IMR-90 (cell line): ENCODE data around the gene CD79A. TPM values are rescaled to one million over a fixed set of nuclear protein-coding genes. Genes with fewer than 3 reads are reported as not detected.

ENCODE experiments used
- ATAC-seq: fragments of 200-7000 bp; cut with Tn5 transposase; 2 replicates; pipeline ENCODE4 v1.9.1; 2020; ENCODE audit warnings: low read depth, mild to moderate bottlenecking, moderate library complexity
- BruUV-seq: library from RNA; stranded (reverse); fragments of 400-500 nt; replicated peaks from 2 replicates; lab custom pipeline; 2021; lab: Mats Ljungman, UMichigan
- CTCF ChIA-PET: fragments of 300-600 bp; formaldehyde crosslinking; extraction: SDS; loops from one replicate; lab custom pipeline; 2021; ENCODE audit warnings: antibody characterized with exemption; lab: Yijun Ruan, JAX
- POLR2A ChIA-PET: fragments of 300-600 bp; sonication (Branson Sonifier 250); formaldehyde crosslinking; loops from one replicate; lab custom pipeline; 2022; ENCODE audit warnings: antibody characterized with exemption; ENCODE audit not compliant: unreplicated experiment; lab: Charles Lee
- DNase-seq: peaks from one replicate; pipeline ENCODE4 v3.0.0; 2013
- H2AFZ ChIP-seq: replicated peaks from 2 replicates; pipeline ENCODE3; 2013; ENCODE audit warnings: low read length, mild to moderate bottlenecking; ENCODE audit not compliant: poor library complexity
- H2AK5ac ChIP-seq: 2 replicates; pipeline ENCODE4 v1.6.1; 2013; ENCODE audit warnings: low read depth, low read length, inconsistent platforms
- H2AK9ac ChIP-seq: replicated peaks from 2 replicates; pipeline ENCODE3; 2013; ENCODE audit warnings: mild to moderate bottlenecking, low read depth, low read length, moderate library complexity; ENCODE audit not compliant: poor library complexity
- H2BK120ac ChIP-seq: 2 replicates; pipeline ENCODE4 v1.6.1; 2013; ENCODE audit warnings: low read depth, low read length, inconsistent platforms
- H2BK15ac ChIP-seq: 3 replicates; pipeline ENCODE4 v1.6.1; 2013; ENCODE audit warnings: low read depth, low read length, inconsistent platforms
- H2BK20ac ChIP-seq: 2 replicates; pipeline ENCODE4 v1.6.1; 2013; ENCODE audit warnings: low read depth, mild to moderate bottlenecking, inconsistent platforms, low read length, moderate library complexity
- H2BK5ac ChIP-seq: 2 replicates; pipeline ENCODE4 v1.6.1; 2013; ENCODE audit warnings: mild to moderate bottlenecking, low read depth, low read length, inconsistent platforms; ENCODE audit not compliant: poor library complexity, severe bottlenecking
- H3K14ac ChIP-seq: replicated peaks from 2 replicates; pipeline ENCODE4 v1.6.1; 2013; ENCODE audit warnings: low read depth, low read length, inconsistent platforms
- H3K18ac ChIP-seq: 2 replicates; pipeline ENCODE4 v1.6.1; 2013; ENCODE audit warnings: low read depth, low read length, control low read depth
- H3K23ac ChIP-seq: 2 replicates; pipeline ENCODE4 v1.6.1; 2013; ENCODE audit warnings: low read depth, low read length, inconsistent platforms
- H3K27ac ChIP-seq: 2 replicates; pipeline ENCODE4 v1.5.1; 2013; ENCODE audit warnings: mild to moderate bottlenecking, control low read depth, low read length; ENCODE audit not compliant: insufficient read depth
- H3K27me3 ChIP-seq: 2 replicates; pipeline ENCODE4 v1.6.1; 2013; ENCODE audit warnings: low read length; ENCODE audit not compliant: control insufficient read depth, insufficient read depth
- H3K36me3 ChIP-seq: 2 replicates; pipeline ENCODE4 v1.6.1; 2013; ENCODE audit warnings: low read length, mixed read lengths; ENCODE audit not compliant: control insufficient read depth, insufficient read depth
- H3K4ac ChIP-seq: 2 replicates; pipeline ENCODE4 v1.6.1; 2013; ENCODE audit warnings: low read depth, low read length, inconsistent platforms
- H3K4me1 ChIP-seq: 2 replicates; pipeline ENCODE4 v1.6.1; 2013; ENCODE audit warnings: low read length, mixed read lengths; ENCODE audit not compliant: control insufficient read depth, insufficient read depth
- H3K4me2 ChIP-seq: 2 replicates; pipeline ENCODE4 v1.6.1; 2013; ENCODE audit warnings: low read depth, mild to moderate bottlenecking, control low read depth, low read length, moderate library complexity
- H3K4me3 ChIP-seq: 2 replicates; pipeline ENCODE4 v1.5.1; 2013; ENCODE audit warnings: low read depth, mild to moderate bottlenecking, control low read depth, low read length, moderate library complexity; ENCODE audit not compliant: insufficient read depth
- H3K56ac ChIP-seq: 2 replicates; pipeline ENCODE4 v1.6.1; 2013; ENCODE audit warnings: low read length, inconsistent platforms; ENCODE audit not compliant: insufficient read depth; ENCODE audit errors: extremely low read depth
- H3K79me1 ChIP-seq, 2 experiments: 2 replicates each; pipeline ENCODE4 v1.6.1; 2013; ENCODE audit warnings: low read length in 2 of 2, inconsistent platforms in 1 of 2, low read depth in 1 of 2
- H3K9ac ChIP-seq: 2 replicates; pipeline ENCODE4 v1.6.1; 2013; ENCODE audit warnings: low read depth, low read length, control low read depth
- H3K9me1 ChIP-seq: 2 replicates; pipeline ENCODE4 v1.6.1; 2013; ENCODE audit warnings: low read length, inconsistent platforms; ENCODE audit not compliant: insufficient read depth
- H3K9me3 ChIP-seq: 2 replicates; pipeline ENCODE4 v1.6.1; 2013; ENCODE audit warnings: low read length; ENCODE audit not compliant: control insufficient read depth, insufficient read depth
- H4K20me1 ChIP-seq: 2 replicates; pipeline ENCODE4 v1.6.1; 2013; ENCODE audit warnings: low read length, inconsistent platforms; ENCODE audit not compliant: insufficient read depth
- H4K5ac ChIP-seq: 2 replicates; pipeline ENCODE4 v1.6.1; 2013; ENCODE audit warnings: mild to moderate bottlenecking, low read depth, low read length, control low read depth
- H4K8ac ChIP-seq, 2 experiments: 2 replicates each; pipeline ENCODE4 v1.6.1; 2013; ENCODE audit warnings: low read depth in 2 of 2, low read length in 2 of 2, control low read depth in 1 of 2, inconsistent platforms in 1 of 2
- H4K91ac ChIP-seq: 2 replicates; pipeline ENCODE4 v1.6.1; 2013; ENCODE audit warnings: low read depth, low read length, inconsistent platforms; ENCODE audit not compliant: insufficient read depth
- BHLHE40 ChIP-seq: fragments of 150-350 bp; IDR thresholded peaks from 2 replicates; pipeline ENCODE4 v1.6.1; 2016; ENCODE audit warnings: mild to moderate bottlenecking, low read depth, low read length
- CEBPB ChIP-seq: IDR thresholded peaks from 2 replicates; pipeline ENCODE4 v1.6.1; 2012; ENCODE audit warnings: low read depth, low read length, improper control_type of control experiment
- RAD21 ChIP-seq: IDR thresholded peaks from 2 replicates; pipeline ENCODE4 v1.6.1; 2012; ENCODE audit warnings: low read length, improper control_type of control experiment
- RFX5 ChIP-seq: IDR thresholded peaks from 2 replicates; pipeline ENCODE4 v1.8.0; 2012; ENCODE audit warnings: low read depth, mild to moderate bottlenecking, low read length, moderate library complexity
- WGBS, 2 experiments: methylation state at CpG; one replicate each; pipeline versions ENCODE4 v1.1.5 to v1.1.7; 2013; ENCODE audit warnings: missing lambda C conversion rate in 2 of 2; ENCODE audit not compliant: insufficient read length in 1 of 2; ENCODE audit errors: extremely low coverage in 2 of 2; 5-methylcytosine and 5-hydroxymethylcytosine counted together
- dilution Hi-C: fragments of 300-500 bp; cut with HindIII; formaldehyde crosslinking; loops from one replicate; pipeline ENCODE4 v1.14.3; 2018; ENCODE audit warnings: low sequenced_read_pairs; ENCODE audit not compliant: unreplicated experiment
- in situ Hi-C: fragments of 300-500 bp; cut with MboI; formaldehyde crosslinking; loops from 3 replicates; pipeline ENCODE4 v1.14.3; 2019; ENCODE audit warnings: low sequenced_read_pairs, inconsistent platforms, mixed read lengths
- intact Hi-C: fragments of 100-400 bp; cut with micrococcal nuclease; formaldehyde crosslinking; loops from 2 replicates; pipeline ENCODE4 v1.10.0; 2022
- polyA plus RNA-seq, 3 experiments: library from polyadenylated mRNA; depleted of rRNA; stranded (reverse); fragments of >200 nt; gene quantifications; 2 replicates each; pipeline ENCODE4 v1.2.3, GENCODE V29; 2012; ENCODE audit warnings: low replicate concordance in 1 of 3
- total RNA-seq: library from RNA; depleted of rRNA; stranded (reverse); fragments of >200 nt; gene quantifications from 2 replicates; pipeline ENCODE4 v1.2.3, GENCODE V29; 2012

CD79A gene
- total and polyA plus RNA-seq, 2 of the 4 experiments (the other 2 are of a cell fraction) = 0.19 TPM; not detected in 1

DNA sequence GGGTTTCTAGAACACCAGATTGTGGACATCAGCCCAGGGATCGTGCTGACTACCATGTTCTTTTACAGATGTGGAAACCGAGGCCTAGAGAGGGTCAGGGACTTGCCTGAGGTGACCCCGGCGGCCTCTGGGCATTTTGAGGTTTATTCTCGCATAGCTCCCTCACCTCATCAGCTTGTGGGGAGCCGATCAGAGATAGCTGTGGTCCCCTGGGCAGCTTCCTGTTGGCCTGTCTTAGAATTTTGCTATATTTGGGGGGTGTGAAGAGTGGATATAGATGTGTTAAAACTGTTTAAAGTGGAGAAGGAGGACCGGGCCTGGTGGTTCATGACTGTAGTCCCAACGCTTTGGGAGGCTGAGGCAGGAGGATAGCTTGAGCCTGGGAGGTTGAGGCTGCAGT is 12.8 kb downstream of the CD79A start:
- Histone ChIP-seq H3K27ac (no peak overlapping the region), H2AK5ac (no peak overlapping the region), H3K9me1 (peaks cover 11% of the 10 kb centered on the region), H2AFZ (no peak overlapping the region), H2BK20ac (no peak overlapping the region), H4K5ac (no peak overlapping the region), H3K14ac (no peak overlapping the region), H4K91ac (no peak overlapping the region), H3K4me2 (no peak overlapping the region), H3K4me3 (no peak overlapping the region), H3K79me1 (peaks cover 28 to 57% of the 10 kb centered on the region in 2 experiments), H3K23ac (no peak overlapping the region), H2BK120ac (no peak overlapping the region), H2AK9ac (no peak overlapping the region), H3K9me3 (no peaks in the 10 kb centered on the region), H2BK5ac (no peak overlapping the region), H3K36me3 (peaks cover 42% of the 10 kb centered on the region), H2BK15ac (no peak overlapping the region), H3K56ac (no peak overlapping the region), H3K4ac (no peak overlapping the region), H4K8ac (no peak overlapping the region), H3K18ac (no peak overlapping the region), H3K9ac (no peak overlapping the region), H3K27me3 (no peaks in the 10 kb centered on the region), H3K4me1 (peaks cover 6% of the 10 kb centered on the region; the same call in 1 of the 2 replicates), H4K20me1 (peaks cover 33% of the 10 kb centered on the region)
- in situ Hi-C loops (no loop called here), intact Hi-C loops (loop anchor here (10.0 kb wide), 1 partner anchor 145 kb away; no protein-coding TSS in a partner anchor), dilution Hi-C loops (no loop called here)
- TF ChIP-seq BHLHE40 (no peak), CEBPB (no peak), RFX5 (no peak), RAD21 (no peak)
- CTCF ChIA-PET = interaction anchor here (0.6 kb wide), 1 partner anchor 30 kb away, joined by 3 read pairs; the partner anchor contains the start of gene RPS19
- ATAC-seq (no peak), DNase-seq (no peak)
- no TSS peak for BruUV-seq
- WGBS, 2 experiments = 60% methylated on average over 2 of the region's 8 CpGs; no CpG with 5 or more reads in 1 of the 2 experiments
- POLR2A ChIA-PET = no interaction called here
